Dermis blood vessel endothelial cell (primary cell): ENCODE results near the gene WNK2. TPM values are rescaled to one million over a fixed set of nuclear protein-coding genes. Genes with fewer than 3 reads are reported as not detected.

ENCODE experiments used
- DNase-seq: peaks from one replicate; pipeline ENCODE4 v3.0.0; 2010
- total RNA-seq: library from RNA; depleted of rRNA; stranded (reverse); fragments of >200 nt; gene quantifications from 2 replicates; pipeline ENCODE4 v1.2.3, GENCODE V29; 2014

The WNK2 gene
- total RNA-seq, 1 donor from 2014 or later = not detected

GRCh38 chr9:93219692-93220091 lies 35.8 kb downstream of the WNK2 start:
- DNase-seq = no peak

- DNase-seq = no peak
These were observed 36.7 kb downstream of the WNK2 start for GRCh38 chr9:93220627-93221026.

DNA sequence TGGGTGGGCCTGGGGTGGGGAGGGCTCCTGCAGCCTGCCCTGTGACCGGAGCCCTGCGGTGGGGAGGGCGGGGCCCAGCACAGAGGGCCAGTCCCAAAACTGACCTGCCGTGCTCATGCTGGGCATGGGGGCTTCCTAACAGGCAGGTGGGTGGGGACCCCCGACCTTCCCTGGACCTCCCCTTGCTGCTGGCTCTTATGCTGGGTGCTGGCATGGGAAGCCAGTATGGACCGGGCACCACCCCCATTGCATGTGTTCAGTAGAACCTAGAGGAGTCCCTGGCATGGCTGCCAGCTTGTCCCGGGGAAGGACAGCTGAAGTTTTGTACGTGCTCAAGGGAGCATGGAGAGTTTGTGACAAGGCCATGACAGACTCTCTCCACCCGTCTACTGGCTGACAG lies 37.1 kb downstream of the WNK2 start:
- DNase-seq = no peak

DNA sequence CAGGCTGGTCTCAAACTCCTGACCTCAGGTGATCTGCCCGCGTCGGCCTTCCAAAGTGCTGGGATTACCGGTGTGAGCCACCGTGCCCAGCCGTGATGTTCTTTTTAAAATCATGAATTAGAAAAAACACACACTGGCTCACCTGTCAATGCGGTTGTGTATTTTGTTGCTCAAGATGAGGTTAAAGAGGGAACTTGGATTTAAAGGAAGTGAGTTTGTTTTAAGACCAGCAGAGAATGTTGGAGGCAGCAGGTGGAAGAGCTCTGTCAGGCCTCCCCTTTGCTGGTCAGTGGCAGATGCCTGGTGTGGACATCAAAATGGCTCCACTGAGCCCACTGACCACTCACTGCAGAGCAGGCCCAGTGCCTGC lies 38.9 kb downstream of the WNK2 start:
- DNase-seq = no peak

GRCh38 chr9:93223260-93224180 lies 39.6 kb downstream of the WNK2 start:
- DNase-seq = peak; percentile 7

- DNase-seq = no peak
These were observed 40.7 kb downstream of the WNK2 start for GRCh38 chr9:93224591-93224990.

- no peak for DNase-seq
These were observed 41.5 kb downstream of the WNK2 start for GRCh38 chr9:93225417-93225816.

DNA sequence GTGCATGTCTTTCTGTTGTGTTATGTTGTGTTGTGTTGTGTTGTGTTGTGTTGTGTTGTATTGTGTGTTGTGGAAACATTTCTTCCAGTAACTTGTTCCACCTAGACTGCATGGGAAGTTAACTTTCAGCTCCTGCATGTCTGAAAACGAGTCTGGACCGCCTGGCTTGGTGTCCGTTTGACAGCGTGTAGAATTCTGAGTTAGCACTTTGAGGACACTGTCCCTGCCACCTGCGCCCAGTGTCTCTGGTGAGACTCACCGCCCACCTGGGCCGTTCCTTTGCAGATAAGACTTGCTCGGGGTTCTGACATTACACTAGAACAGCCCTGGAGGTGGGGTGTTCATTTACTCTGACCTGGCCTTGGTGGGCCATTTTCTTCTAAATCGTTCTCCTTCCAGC lies 42.0 kb downstream of the WNK2 start:
- no peak for DNase-seq

DNA sequence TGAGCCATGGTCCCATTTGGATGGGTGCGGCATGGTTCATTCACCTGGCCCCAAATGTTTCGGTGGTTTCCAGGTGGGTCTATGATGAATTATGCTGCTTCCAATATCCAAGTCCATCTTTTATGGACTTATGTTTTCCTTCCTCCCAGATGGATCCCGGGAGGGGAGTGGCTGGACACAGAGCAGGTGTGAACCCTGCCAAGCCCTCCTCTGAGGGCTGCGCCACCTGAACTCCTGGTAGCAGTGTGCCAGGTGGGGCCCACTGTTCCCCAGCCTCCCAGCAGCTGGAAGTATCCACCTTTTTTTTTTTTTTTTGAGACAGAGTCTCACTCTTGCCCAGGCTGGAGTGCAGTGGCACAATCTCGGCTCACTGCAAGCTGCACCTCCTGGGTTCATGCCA lies 42.9 kb downstream of the WNK2 start:
- no peak for DNase-seq

GRCh38 chr9:93228030-93228429 lies 44.1 kb downstream of the WNK2 start:
- DNase-seq = no peak

- DNase-seq = no peak
These were observed 44.5 kb downstream of the WNK2 start for GRCh38 chr9:93228453-93228852.

DNA sequence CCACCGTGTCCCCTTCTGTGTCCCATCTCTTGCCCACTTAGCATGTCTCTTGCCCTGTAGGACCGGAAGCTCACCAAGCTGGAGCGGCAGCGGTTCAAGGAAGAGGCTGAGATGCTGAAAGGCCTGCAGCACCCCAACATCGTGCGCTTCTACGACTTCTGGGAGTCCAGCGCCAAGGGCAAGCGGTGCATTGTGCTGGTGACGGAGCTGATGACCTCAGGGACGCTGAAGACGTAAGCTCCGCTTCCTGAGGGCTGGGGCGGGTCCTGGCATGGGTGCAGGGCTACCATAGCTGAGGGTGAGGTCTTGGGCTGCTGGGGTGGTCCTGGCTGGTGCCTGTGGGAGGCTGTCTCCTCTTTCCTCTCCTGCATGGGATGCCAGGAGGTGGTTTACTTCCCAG lies 45.7 kb downstream of the WNK2 start:
- DNase-seq = no peak

GRCh38 chr9:93230185-93230584 lies 46.2 kb downstream of the WNK2 start:
- no peak for DNase-seq

DNA sequence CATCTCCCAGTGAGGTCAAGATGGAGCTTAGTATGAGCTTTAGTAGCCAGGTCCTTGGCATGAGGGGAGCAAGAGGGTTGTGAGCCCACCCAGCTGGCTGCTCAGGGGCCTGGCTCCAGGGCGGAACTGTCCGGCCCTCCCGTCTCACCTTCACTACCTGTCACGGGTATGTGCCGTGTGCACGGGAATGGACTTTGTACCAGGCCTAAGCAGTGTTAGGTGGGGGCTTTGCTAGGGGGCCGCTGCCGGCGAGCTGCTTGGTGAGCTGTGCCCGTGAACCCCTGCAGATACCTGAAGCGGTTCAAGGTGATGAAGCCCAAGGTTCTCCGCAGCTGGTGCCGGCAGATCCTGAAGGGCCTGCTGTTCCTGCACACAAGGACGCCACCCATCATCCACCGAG lies 46.7 kb downstream of the WNK2 start:
- DNase-seq = no peak

DNA sequence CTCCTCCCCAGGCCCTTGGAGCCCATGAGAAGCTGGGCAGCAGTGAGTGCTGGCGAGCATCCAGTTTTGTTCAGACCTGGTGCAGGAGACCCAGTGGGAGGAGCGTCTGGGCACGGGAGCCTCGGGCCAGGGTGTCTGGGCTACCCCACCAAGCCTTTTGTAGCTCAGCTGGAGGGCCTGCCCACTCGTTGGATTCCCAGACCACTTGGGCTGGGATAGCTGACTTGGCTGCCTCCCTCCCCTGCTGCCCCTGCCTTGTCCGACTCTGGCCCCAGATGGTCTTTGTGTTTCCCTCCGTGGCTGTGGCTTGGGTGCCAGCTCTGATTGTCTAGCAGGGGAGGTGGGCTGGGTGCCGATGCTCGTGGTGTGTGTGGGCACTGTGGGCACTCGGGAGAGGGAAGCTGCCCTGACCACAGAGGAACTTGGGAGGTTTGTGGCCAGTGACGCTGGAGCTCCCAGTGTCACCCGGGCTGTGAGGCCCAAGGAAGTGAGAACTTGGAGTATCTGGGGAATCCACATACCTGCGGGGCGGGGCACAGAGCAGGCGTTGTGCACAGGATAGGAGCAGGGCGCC lies 47.3 kb downstream of the WNK2 start:
- no peak for DNase-seq

DNA sequence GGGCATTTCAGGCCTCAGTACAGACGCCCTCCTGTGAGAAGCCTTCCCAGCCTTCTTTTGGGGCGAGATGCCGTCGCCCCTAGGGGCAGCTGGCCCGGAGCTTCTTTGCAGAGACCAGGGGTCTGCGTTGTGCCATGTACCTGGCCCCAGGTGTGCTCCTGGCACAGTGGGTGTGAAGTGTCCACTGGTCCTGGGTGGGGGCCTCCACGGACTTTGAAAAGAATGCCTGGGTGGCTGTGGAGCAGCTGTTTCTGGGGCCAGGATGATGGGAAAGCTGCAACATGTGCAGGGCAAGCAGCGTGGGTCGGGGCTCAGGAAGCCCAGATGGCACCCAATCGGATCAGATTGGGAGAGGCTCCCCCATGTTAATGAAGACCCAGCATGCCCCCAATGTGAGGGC lies 47.8 kb downstream of the WNK2 start:
- DNase-seq = no peak

DNA sequence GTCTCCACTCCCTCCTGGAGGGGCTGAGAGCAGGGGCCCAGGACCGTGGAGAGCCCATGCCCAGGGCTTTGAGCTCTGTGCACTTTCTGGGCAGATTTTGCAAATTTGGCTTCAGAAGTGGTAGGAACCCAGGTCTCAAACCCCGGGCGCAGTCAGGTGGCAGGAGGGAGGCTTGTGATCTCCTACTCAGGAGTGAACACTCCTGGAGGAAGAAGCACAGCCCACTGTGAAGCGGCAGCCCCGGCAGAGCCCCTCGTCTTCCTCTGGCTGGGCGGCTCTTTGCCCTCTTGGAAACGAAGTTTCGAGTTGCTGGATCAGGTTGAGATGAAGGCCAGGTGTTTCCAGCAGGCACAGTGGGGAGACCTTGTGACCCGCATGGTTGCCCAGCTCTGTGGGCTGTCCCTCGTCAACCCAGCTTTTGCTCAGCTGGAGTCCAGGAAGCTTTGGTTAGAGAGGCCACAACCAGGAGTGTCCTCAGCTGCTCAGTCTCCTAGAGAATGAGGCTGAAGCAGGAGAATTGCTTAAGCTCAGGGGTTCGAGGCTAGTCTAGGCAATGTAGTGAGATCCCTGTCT lies 48.5 kb downstream of the WNK2 start:
- DNase-seq = no peak

- no peak for DNase-seq
These were observed 49.1 kb downstream of the WNK2 start for GRCh38 chr9:93233033-93233432.

- DNase-seq = no peak
These were observed 50.7 kb downstream of the WNK2 start for GRCh38 chr9:93234600-93234999.

GRCh38 chr9:93235300-93235960 lies 51.5 kb downstream of the WNK2 start:
- no peak for DNase-seq

GRCh38 chr9:93236541-93237206 lies 52.7 kb downstream of the WNK2 start:
- DNase-seq = no peak

DNA sequence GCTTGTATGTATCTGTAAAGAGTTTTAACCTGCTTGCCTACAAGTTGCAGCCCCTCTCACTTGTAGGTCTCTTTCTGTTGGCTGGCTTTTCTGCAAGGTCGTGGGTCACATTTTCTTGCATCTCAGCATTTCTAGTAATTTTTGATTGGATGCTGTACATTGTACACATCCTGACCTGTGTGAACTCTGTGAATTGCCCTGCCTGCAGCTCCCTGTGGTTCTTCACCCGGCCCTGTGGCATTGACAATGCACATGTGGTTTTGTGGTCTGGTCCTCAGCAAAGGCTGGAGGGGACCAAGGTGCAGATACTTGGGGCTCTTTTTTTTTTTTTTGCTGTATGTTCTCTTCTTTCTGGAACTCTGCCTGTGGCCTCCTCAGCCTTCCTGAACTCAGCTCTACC lies 53.6 kb downstream of the WNK2 start:
- DNase-seq = no peak
